PFSK-1 (cell line): ENCODE measurements around the gene GOSR1.

Experiments
- FOXP2 ChIP-seq: optimal IDR thresholded peaks from 2 replicates; pipeline ENCODE3; 2011; ENCODE audit warnings: borderline replicate concordance, control low read depth, inconsistent platforms; ENCODE audit not compliant: insufficient read depth; ENCODE audit errors: extremely low read length, extremely low read depth
- POLR2AphosphoS5 ChIP-seq: IDR thresholded peaks from 2 replicates; pipeline ENCODE4 v1.6.1; 2012; ENCODE audit warnings: low read depth, mild to moderate bottlenecking, control low read depth, low read length, moderate library complexity
- REST ChIP-seq, 2 experiments: IDR thresholded peaks; 2 replicates each; pipeline versions ENCODE4 v1.6.1 to v1.8.0; 2011 to 2012; ENCODE audit warnings: low read depth in 2 of 2, low read length in 2 of 2, control low read depth in 1 of 2, inconsistent platforms in 1 of 2, mild to moderate bottlenecking in 1 of 2, moderate library complexity in 1 of 2; ENCODE audit not compliant: insufficient read depth in 1 of 2
- SIN3A ChIP-seq: IDR thresholded peaks from 2 replicates; pipeline ENCODE4 v1.6.1; 2012; ENCODE audit warnings: mild to moderate bottlenecking, low read length, moderate library complexity, borderline replicate concordance; ENCODE audit not compliant: insufficient read depth
- TAF1 ChIP-seq: IDR thresholded peaks from 2 replicates; pipeline ENCODE4 v1.6.1; 2012; ENCODE audit warnings: low read length, control low read depth, borderline replicate concordance; ENCODE audit not compliant: insufficient read depth

DNA sequence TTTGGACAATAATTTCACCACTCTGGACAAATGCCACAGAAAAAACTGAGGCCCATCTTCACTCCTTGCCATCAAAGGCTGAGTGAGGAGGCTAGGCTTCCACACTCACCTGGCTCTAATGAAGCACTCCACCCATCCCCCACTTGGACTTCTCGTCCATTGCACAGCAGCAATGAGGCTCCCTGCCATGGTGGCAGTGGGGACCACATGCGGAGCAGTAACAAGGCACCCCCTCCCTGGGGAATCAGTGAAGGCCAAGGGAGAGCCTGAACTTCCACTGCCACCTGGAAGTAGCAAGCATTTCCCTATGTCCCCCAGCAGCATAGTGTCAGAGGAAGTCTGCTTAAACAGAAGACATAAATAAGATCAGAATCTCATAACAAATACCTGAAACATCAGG, 2.0 kb upstream of the GOSR1 start:
- TF ChIP-seq POLR2AphosphoS5 (no peak), SIN3A (no peak), REST (IDR thresholded peaks at IDR 0.05; ENCODE audit: insufficient read depth in 1 of 2, low read depth in 2 of 2, low read length in 2 of 2) (no peak), TAF1 (no peak), FOXP2 (no peak)
